ENCODE data around the gene HOXC10. TPM values are rescaled to one million over a fixed set of nuclear protein-coding genes. Genes with fewer than 3 reads are reported as not detected.

Gene HOXC10
- total RNA-seq, 3 donors from 2014 or later = not detected

- intact Hi-C loops (cut with DNase I, micrococcal nuclease) = no loop called here
These were observed 15.5 kb downstream of the HOXC10 start, which contains the start of gene HOXC9 for GRCh38 chr12:54000116-54001114. Gene HOXC9, plus strand, starts transcription at chr12:54000161. Its CDS starts 28 bp downstream, at chr12:54000189.

GRCh38 chr12:54001283-54002187, 16.6 kb downstream of the HOXC10 start:
- Histone ChIP-seq H3K9me3 (no peaks in the 10 kb centered on the region), H3K36me3 (ENCODE audit: low read depth) (no peaks in the 10 kb centered on the region), H3K4me1 (ENCODE audit: low read depth) (peaks cover 9% of the 10 kb centered on the region), H3K4me3 (no peak overlapping the region)
- TF ChIP-seq, protein P1, sequence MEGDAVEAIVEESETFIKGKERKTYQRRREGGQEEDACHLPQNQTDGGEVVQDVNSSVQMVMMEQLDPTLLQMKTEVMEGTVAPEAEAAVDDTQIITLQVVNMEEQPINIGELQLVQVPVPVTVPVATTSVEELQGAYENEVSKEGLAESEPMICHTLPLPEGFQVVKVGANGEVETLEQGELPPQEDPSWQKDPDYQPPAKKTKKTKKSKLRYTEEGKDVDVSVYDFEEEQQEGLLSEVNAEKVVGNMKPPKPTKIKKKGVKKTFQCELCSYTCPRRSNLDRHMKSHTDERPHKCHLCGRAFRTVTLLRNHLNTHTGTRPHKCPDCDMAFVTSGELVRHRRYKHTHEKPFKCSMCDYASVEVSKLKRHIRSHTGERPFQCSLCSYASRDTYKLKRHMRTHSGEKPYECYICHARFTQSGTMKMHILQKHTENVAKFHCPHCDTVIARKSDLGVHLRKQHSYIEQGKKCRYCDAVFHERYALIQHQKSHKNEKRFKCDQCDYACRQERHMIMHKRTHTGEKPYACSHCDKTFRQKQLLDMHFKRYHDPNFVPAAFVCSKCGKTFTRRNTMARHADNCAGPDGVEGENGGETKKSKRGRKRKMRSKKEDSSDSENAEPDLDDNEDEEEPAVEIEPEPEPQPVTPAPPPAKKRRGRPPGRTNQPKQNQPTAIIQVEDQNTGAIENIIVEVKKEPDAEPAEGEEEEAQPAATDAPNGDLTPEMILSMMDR (IDR thresholded peaks at IDR 0.05) = no peak
- intact Hi-C loops (cut with DNase I, micrococcal nuclease) = no loop called here
- DNase-seq (no peak), ATAC-seq (no peak)

More at GRCh38 chr12:54000116-54001114, 15.5 kb downstream of the HOXC10 start, which contains the start of gene HOXC9:
- Histone ChIP-seq H3K36me3 (ENCODE audit: low read depth) (no peaks in the 10 kb centered on the region), H3K4me1 (ENCODE audit: low read depth) (peaks cover 16% of the 10 kb centered on the region), H3K9me3 (no peaks in the 10 kb centered on the region), H3K4me3 (no peak within 1 kb of the TSS)
- TF ChIP-seq, protein P1 (IDR thresholded peaks at IDR 0.05) = no peak
- ATAC-seq (no peak), DNase-seq (peak in 1 of 3 donors; percentile 36)

DNA sequence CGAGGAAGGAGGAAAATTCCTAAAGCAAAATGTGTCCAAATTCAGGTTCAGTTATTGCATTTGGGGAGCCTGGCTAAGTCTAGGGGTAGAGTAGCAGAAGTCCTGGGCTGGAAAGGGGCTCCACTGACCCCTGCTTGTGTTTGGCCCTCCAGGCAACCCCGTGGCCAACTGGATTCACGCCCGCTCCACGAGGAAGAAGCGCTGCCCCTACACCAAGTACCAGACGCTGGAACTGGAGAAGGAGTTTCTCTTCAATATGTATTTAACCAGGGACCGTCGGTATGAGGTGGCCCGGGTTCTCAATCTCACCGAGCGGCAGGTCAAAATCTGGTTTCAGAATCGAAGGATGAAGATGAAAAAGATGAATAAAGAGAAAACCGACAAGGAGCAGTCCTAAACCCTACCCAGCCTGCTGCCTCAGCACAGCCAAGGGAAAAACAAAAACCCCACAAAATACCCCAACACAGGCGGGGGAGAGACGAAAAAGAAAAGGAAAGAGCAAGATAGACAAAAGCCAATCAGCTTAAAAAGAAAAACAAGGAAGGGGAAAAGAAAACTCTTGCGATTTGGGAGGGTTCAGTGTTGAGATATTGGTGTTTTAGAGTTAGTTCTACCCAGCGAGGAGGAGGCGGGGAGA, 17.4 kb downstream of the HOXC10 start:
- Histone ChIP-seq H3K9me3 (no peaks in the 10 kb centered on the region), H3K36me3 (ENCODE audit: low read depth) (no peaks in the 10 kb centered on the region), H3K4me1 (ENCODE audit: low read depth) (peaks cover 9% of the 10 kb centered on the region), H3K4me3 (no peak overlapping the region)
- DNase-seq (peak in 1 of 3 donors; percentile 13), ATAC-seq (no peak)
- TF ChIP-seq, protein P1 (IDR thresholded peaks at IDR 0.05) = no peak
- intact Hi-C loops (cut with DNase I, micrococcal nuclease) = no loop called here

- Histone ChIP-seq H3K4me3 (no peak overlapping the region), H3K4me1 (ENCODE audit: low read depth) (peaks cover 9% of the 10 kb centered on the region), H3K9me3 (no peaks in the 10 kb centered on the region), H3K36me3 (ENCODE audit: low read depth) (no peaks in the 10 kb centered on the region)
- intact Hi-C loops (cut with DNase I, micrococcal nuclease) = no loop called here
- peak in 1 of 3 donors; percentile 15 for DNase-seq
- no peak for ATAC-seq
- TF ChIP-seq, protein P1 (IDR thresholded peaks at IDR 0.05) = no peak
These were observed 18.0 kb downstream of the HOXC10 start for GRCh38 chr12:54002915-54003389.

- intact Hi-C loops (cut with DNase I, micrococcal nuclease) = no loop called here
- TF ChIP-seq, protein P1 (IDR thresholded peaks at IDR 0.05) = no peak
- peak in 1 of 3 donors; percentile 18 for DNase-seq
These were observed 18.7 kb downstream of the HOXC10 start for GRCh38 chr12:54003625-54004024.

More at GRCh38 chr12:54003625-54004024, 18.7 kb downstream of the HOXC10 start:
- no peak for ATAC-seq
- peaks cover 9% of the 10 kb centered on the region for H3K4me1 ChIP-seq (ENCODE audit: low read depth)
- H3K9me3 ChIP-seq = no peaks in the 10 kb centered on the region
- H3K36me3 ChIP-seq (ENCODE audit: low read depth) = no peaks in the 10 kb centered on the region
- no peak overlapping the region for H3K4me3 ChIP-seq
